ENCODE results near the gene RBBP8.

RBBP8 gene

DNA sequence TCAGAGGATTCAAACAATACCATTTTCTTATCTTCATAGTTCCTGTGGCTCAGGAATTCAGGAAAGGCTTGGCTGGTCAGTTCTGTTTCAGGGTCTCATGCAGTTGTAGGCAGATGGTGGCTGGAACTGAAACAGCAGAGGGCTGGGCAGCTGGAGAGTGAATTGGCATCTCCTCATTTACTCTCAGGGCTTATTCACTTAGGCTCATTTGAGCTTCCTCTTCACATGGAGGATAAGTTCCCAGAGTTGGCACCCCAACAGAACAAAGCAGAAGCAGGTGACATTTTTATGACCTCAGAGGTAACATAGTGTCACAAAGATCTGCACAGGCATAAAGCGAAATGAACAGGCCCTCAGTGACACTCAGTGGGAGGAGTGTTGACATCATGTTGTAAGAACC lies 66.1 kb downstream of the RBBP8 start:
- no peak for DNase-seq (ENCODE audit: low read depth)

DNA sequence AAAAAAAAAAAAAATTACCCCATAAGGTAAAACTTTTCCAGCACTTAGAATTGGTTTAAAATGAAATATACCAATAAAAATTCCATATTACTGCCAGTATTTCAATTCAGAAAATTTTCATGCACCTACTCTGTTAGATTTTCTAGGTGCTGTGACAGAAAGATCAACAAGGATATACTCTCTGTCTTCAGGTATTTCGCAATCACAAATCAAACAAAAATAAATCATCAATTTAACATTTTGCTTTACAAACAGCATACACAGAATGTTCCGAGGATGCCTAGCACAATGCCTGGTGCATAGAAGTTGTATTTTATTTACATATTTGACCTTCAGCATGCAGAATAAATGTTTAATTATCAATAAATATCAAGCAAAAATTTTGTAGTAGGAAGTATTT lies 66.5 kb downstream of the RBBP8 start:
- DNase-seq (ENCODE audit: low read depth) = no peak

DNA sequence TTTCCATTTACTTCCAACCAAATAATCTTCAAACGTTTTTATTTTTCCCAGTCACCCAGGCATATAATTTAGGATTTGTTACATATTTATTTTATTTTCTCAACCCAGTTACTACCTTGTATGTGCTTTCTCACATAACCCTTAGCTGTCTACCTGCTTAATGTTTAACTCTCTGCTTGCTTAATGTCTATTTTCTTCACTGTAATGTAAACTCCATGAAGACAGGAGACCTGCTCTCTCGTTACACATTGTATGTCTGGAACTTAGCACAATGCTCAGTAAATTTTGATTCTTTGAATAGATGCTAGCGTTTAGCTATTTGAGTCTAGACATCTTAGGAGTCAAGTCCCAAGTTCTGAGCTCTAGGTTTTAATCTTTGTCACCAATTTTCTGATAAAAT lies 70.2 kb downstream of the RBBP8 start:
- DNase-seq (ENCODE audit: low read depth) = no peak

DNA sequence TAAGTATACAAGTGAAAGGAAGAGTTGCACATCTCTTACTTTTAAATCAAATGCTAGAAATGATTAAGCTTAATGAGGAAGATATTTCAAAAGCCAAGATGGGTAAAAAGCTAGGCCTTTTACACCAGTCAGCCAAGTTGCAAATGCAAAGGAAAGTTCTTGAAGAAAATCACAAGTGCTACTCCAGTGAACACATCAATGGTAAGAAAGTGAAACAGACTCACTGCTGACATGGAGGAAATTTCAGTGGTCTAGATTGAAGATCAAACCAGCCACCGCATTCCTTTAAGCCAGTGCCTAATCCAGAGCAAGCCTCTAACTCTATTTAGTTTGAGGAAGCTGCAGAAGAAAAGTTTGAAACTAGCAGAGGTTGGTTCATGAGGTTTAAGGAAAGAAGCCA lies 79.1 kb downstream of the RBBP8 start:
- DNase-seq (ENCODE audit: low read depth) = no peak

DNA sequence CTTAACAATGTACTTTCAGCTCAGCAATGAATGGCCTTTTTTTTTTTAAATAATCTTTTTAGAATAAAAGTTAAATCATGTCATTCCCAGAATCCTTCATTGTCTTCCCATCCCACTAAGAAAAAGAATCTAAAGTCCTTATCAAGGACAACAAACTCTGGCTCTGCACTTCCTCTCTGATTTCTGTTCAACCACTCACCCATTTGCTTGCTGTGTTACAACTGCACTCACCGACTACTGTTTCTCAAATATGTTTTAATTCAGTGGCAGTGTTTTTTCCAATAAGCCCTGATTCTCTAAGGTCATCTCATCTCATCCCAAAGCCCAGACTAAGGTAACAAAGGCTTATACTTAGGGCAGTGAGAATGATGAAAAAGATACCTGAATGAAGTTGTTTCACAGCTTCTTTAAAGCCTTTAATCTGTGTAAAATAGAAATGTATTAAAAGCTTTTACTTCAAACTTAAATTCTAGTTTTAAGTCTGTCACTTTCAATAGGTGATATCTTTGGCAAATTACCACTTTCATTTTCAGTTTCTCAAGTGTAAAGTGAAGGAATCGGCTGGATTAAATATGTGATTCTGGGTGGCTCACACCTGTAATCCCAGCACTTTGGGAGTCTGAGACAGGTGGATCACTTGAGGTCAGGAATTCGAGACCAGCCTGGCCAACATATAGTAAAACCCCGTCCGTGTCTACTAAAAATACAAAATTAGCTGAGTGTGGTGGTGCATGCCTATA lies 87.6 kb downstream of the RBBP8 start:
- no peak for DNase-seq (ENCODE audit: low read depth)

DNA sequence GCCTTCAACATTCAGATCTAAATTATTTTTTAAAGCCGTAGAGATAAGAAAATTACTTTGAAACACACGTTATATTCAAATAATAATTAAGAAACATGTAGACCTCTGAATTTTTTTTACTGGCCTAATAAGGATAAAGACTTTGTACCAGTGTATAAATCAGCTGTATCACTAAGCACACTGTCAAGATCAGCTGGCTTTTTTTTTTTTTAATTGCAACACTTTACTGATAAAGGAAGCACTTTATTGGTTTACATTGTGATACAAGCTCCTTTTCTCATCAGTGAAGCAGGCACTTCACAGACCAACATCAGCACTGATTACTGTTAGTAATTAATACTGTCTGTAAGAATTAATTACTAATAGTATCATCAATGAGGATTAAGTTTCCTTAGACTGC lies 88.5 kb downstream of the RBBP8 start:
- no peak for DNase-seq (ENCODE audit: low read depth)

DNA sequence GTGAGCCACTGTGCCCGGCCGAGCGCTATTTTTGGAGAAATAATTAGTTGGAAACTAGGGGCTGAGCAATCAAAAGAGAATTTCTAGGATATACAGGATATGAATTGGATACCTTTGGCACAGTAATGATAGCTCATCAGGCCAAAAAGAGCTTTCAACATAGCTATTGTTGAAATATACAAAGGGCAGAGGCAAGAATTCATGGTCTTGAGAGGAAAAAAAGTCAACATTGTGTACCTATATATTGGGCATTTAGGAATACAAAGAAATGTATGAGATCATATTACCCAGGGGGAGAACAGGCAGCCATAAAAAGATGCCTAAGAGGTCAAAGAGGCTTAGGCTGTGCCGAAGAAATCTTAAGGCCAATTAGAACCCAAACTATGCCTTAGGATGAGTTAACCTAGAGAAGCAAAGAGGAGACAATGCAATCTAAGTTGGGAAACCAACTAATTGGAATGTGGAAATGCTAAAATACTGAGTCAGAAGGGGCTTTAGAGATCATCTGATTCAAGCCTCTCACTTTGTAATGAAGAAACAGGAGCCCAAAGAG lies 99.0 kb downstream of the RBBP8 start:
- no peak for DNase-seq (ENCODE audit: low read depth)

DNA sequence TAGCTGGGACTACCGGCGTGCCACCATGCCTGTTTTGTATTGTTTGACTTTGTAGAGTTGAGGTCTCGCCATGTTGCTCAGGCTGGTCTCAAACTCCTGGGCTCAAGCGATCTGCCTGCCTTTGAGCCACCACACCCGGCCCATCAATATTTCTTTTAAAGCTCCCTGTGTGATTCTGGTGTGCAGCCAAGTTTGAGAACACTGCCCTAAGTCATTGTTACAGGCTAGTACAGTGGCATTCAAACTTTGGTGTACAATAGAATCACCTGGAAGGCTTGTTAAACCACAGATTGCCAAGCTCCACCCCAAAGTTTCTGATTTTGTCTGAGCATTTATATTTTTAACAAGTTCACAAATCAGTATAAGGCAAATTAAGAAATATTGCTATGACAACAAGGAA lies 99.9 kb downstream of the RBBP8 start:
- DNase-seq (ENCODE audit: low read depth) = no peak

DNA sequence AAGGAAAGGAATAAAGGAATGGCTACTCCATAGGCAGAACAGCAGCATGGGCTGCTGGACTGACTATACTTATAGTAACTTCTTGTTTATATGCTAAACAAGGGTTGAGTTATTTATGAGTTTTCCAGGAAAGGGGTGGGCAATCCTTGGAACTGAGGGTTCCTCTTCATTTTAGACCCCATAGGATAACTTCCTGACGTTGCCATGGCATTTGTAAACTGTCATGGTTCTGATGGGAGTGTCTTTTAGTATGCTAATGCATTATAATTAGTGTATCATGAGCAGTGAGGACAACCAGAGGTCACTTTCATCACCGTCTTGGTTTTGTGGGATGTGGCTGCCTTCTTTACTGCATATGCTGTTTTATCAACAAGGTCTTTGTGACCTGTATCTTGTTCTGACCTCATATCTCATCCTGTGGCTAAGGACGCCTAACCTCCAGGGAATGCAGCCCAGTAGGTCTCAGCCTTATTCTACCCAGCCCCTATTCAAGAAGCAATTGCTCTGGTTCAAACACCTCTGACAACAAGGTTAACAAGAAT lies 103.6 kb downstream of the RBBP8 start:
- DNase-seq (ENCODE audit: low read depth) = no peak

DNA sequence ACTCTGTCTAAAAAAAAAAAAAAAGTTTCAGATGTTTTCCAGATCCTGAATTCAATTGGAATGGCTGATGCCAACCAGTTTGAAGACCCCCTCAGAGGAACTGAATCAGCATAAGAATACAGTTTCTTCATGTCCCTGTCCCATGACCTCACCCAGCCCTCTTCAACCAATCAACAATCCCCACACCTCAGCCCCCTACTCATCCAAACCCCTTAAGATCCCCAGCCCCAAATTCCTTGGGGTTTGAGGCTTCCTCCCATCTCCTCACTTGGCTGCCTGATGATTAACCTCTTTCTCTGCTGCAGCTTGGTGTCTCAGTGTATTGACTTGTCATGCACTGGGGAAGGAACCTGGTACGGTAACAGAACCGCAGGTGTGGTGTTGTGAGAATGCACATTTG lies 104.5 kb downstream of the RBBP8 start:
- no peak for DNase-seq (ENCODE audit: low read depth)

DNA sequence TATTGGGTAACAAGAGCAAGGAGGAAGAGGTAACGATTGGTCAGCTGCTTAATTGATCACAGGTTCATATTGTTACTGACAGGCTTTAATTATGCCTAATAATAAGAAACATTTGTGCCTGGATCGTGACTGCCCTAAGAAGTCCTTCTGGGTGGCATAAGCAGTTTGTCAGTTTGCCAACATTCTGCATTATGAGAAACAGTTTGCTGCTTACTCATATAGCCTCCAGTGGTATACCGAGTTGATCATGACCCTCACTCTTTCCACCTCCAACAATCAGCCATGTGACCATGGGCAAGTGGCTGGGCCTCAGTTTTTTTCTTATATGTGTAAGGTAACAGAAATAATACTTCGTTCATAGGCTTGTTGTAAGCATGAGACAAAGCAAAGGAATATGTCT lies 105.6 kb downstream of the RBBP8 start:
- no peak for DNase-seq (ENCODE audit: low read depth)

DNA sequence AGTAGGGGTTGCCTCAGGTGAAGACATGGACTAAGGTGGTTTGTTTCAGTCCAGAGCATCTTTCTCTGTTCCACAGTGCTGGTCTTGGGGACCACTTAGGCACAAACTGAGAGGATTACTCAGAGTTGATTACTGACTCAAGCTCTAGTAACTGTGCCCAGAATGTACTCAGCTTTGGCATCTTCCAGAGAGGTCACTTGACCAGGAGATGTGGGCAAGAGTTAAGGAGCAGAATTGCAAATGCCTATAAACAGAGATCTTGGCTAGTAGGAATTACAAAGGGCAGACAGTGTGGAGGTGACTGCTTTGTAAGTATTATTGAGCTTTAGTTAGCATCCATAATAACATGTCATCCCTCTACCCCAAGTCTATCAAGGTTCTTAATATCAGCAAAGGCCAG lies 109.0 kb downstream of the RBBP8 start:
- no peak for DNase-seq (ENCODE audit: low read depth)

DNA sequence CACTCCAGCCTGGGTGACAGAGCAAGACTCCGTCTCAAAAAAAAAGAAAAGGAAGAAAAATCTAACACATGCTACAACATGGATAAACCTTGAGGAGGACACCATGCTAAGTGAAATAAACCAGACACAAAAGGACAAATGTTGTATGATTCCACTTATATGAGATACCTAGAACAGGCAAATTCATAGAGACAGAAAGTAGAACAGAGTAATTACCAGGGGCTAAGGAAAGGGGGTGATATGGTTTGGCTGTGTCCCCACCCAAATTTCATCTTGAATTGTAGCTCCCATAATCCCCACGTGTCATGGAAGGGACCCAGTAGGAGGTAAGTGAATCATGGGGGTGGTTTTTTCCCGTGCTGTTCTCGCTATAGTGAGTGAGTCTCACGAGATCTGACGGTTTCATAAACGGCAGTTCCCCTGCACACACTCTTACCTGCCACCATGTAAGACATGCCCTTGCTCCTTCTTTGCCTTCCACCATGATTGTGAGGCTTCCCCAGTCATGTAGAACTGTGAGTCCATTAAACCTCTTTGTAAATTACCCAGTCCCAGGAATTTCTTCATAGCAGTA lies 110.8 kb downstream of the RBBP8 start:
- no peak for DNase-seq (ENCODE audit: low read depth)

DNA sequence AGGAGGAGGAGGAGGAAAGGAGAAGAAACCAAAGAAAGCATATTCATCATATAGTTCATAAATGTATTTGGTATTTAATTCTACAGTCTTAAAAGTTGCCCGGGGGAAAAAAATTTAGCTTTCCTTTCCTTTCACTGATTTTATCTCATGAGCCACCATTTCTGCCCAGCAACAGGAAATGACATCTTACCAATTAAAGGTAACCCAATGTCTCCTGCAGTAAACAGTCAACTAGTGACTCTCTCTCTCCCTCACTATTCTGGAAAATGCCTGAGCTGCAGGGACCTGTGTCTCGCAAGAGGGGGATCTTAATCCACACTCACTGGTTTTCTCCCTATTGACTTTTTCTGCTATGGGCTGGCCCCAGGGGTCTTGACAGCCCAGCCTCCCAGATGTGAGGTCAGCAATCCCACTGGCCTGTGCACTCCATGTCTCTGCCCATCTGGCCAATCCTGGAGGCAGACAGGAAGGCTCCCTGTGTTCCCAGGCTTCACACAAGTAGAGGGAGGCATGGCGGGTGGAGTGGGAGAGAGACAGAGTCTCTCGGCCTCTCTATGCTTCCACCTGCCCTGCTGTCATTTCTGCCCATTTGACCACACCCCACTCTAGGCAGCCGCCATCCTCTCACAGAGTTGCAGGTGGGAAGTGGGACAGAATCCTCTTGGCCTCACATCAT lies 116.7 kb downstream of the RBBP8 start:
- no peak for DNase-seq (ENCODE audit: low read depth)

DNA sequence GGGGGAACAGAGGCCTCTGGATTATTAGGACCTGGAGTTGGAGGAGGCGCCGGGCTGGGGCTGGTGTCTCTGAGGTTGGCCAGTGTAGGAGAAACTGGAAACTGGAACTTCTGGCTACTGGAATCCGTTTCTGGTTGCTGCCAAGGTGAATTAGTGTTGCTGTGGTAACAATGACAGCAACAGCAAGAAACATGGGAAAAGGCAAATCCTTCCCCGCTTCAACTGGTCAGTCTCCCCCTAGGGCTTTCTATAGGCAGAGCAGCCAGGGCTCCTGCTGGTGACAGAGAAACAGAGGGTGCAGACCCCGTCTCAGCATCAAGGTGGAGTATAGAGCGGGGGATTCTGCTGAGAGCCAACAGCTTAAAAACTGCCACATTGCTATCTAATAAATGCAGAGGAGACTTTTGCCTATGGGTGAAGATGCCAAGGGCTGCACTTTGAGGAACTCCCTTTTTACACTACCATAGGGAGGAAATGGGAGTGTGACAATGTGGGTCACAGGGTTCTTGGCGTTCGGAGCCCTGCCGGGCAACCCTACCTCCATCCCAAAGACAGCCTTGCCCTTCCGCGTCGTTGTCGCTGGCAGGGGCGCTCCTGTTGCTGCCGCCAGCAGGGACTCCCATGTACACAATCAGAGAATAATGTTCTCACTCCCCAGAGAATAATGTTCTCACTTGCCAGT lies 120.8 kb downstream of the RBBP8 start:
- DNase-seq (ENCODE audit: low read depth) = no peak

DNA sequence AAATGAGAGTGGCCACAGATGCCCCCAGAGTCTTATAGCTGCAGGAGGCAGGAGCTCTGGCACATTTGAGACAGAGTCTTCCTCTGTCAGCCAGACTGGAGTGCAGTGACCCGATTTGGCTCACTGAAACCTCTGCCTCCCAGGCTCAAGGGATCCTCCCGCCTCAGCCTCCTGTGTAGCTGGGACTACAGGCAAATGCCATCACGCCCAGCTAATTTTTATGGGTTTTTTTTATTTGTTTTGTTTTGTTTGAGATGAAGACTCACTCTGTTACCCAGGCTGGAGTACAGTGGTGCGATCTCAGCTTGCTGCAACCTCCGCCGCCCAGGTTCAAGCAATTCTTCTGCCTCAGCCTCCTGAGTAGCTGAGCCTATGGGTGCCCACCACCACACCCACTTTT lies 121.4 kb downstream of the RBBP8 start:
- no peak for DNase-seq (ENCODE audit: low read depth)

DNA sequence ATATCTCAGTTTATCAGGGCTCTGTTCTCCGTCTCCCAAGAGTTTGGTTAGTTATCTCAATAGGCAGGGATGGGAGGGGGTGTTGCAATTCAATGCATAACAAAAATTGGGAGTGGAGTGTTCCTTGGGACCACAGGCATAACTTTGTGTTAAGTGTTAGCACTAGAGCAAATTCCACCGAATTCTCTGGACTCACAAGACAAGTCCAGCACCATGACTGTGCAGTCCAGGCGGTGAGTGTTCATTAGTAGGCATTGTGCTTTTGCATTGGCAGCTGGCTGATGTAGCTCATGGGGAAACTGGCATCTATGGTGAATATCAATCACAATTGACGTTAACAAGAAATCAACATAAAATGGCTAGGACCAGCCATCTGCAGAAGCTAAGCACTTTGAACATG lies 123.2 kb downstream of the RBBP8 start:
- DNase-seq (ENCODE audit: low read depth) = no peak

DNA sequence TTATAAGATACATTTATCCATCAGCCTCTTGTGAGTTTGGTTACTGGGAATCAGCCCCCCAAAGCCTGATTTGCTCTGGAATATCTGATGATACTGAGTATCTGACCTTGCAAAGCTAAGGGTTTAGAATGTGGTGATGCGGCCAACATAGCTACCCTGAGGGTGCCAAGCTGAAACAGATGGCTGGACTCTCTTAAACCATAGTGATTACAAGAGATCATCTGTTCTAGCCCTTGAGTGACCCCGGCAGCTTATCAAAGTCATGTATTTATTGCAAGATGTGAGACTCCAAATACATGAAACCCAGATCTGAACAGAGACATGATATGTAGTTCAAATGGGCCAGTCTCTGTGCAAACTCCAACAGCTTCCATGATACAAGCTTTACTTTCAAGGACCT lies 124.0 kb downstream of the RBBP8 start:
- DNase-seq (ENCODE audit: low read depth) = no peak

DNA sequence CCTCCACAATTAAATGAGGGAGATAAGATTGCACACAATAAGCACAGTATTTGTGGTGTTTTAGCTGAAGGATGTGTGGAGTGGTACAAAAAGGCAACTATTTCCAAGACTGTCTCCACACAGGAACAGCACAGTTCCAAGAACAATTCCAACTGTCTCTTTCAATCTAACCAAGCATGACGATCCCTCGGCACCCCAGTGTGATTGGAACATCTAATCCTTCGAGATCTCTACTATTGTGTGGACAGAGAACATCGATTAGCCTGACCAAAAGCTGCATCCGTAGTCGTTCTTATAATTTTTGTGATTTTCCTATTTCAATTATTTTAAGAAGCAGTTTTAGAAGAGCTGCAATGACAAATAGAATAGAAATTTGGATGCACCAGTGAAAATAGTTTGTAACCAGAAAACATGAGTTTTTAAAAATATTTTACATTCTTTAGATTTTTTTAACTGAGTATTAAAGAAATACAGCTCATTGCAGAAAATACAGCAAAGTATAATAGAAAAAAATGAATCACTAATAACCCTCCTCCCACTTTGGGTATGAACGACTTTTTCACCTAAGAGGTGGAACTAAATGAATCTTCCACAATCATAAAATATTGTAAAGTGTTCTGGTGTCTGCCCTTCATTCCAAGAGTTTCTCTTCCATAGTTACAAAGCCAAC lies 125.8 kb downstream of the RBBP8 start:
- no peak for DNase-seq (ENCODE audit: low read depth)

DNA sequence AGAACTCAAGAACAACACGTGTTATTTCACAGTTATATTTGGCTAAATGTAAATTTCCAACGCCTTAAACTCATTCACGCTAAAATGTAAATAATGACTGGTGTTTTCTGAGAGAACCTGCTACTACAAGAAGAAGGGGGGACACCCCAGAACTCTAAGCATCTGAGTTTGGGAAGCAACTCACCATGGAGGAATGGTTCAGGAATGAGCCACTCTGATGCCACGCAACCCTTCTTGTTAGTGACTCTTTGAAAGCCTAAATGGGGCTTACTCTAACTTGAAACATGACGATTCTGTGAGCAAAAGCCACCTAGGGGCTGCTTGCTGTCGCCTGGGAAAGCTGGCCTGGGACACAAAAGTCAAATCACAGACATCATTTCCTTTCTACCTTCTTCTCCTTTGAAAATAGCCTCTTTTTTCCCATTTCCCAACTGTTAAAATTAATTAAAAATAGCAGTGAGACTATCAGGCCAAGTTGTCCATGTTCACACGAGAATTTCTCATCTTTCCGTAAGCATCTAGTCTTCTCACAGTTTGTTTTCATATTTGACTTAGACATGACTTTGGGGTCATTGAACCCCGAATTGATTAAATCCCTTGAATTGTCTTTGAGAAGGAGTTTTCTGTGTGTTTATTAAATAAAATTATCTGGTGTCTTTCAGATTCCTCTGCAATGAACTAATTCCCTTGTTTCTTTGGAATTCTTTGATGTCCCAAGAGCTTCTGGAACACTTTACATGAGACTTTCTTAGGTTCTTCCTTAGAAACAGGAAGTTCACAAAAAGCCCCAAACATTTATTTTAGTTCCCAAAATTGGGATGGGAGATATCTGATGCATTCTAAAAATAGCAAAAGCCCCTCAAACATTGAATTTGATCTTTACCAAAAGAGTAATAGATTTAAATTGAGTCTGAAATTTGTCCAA lies 126.7 kb downstream of the RBBP8 start:
- no peak for DNase-seq (ENCODE audit: low read depth)

DNA sequence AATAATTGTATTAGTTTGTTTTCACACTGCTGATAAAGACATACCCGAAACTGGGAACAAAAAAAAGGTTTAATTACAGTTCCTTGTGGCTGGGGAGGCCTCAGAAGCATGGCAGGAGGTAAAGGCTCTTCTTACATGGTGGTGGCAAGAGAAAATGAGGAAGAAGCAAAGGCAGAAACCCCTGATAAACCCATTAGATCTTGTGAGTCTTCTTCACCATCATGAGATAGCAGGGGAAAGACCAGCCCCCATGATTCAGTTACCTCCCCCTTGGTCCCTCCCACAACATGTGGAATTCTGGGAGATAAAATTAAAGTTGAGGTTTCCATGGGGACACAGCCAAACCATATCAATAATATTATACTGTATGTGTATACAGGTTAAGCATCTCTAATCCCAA lies 128.9 kb downstream of the RBBP8 start:
- no peak for DNase-seq (ENCODE audit: low read depth)

All from activated T-cell treated with anti-CD3 and anti-CD28 coated beads for 24 hours (primary cell).